ENCODE data around the gene TMEM250.

The TMEM250 gene

GRCh38 chr9:136086213-136086881 is 32.3 kb downstream of the TMEM250 start:
- CTCF ChIA-PET, result interaction anchor here (3.2 kb wide), 1 partner anchor 36 kb away, joined by 15 read pairs; no protein-coding TSS in a partner anchor
- POLR2A ChIA-PET, result no interaction called here
- no peak for TF ChIP-seq CTCF (IDR thresholded peaks at IDR 0.05; ENCODE audit: insufficient read depth, low read length, missing control alignments)

GRCh38 chr9:136085815-136086212 is 32.9 kb downstream of the TMEM250 start:
- DNase-seq (ENCODE audit: low read depth, low spot score), result no peak
- ChIA-PET CTCF (interaction anchor here (3.2 kb wide), 1 partner anchor 36 kb away, joined by 15 read pairs; no protein-coding TSS in a partner anchor), POLR2A (no interaction called here)
- H3K4me3 ChIP-seq (ENCODE audit: low read depth, low read length), result no peak overlapping the region
- no peak for TF ChIP-seq CTCF (IDR thresholded peaks at IDR 0.05; ENCODE audit: insufficient read depth, low read length, missing control alignments)

More at GRCh38 chr9:136086213-136086881, 32.3 kb downstream of the TMEM250 start:
- DNase-seq (ENCODE audit: low read depth, low spot score), result no peak
- no peak overlapping the region for H3K4me3 ChIP-seq (ENCODE audit: low read depth, low read length)

- ChIA-PET CTCF (interaction anchor here (3.2 kb wide), 1 partner anchor 38 kb away, joined by 15 read pairs; no protein-coding TSS in a partner anchor), POLR2A (no interaction called here)
- no peak overlapping the region for H3K4me3 ChIP-seq (ENCODE audit: low read depth, low read length)
- DNase-seq (ENCODE audit: low read depth, low spot score), result no peak
- no peak for TF ChIP-seq CTCF (IDR thresholded peaks at IDR 0.05; ENCODE audit: insufficient read depth, low read length, missing control alignments)
Observed at GRCh38 chr9:136084063-136084944, 34.4 kb downstream of the TMEM250 start.

- POLR2A ChIA-PET, result no interaction called here
Observed at GRCh38 chr9:136083558-136084062, 35.1 kb downstream of the TMEM250 start.

GRCh38 chr9:136082496-136083361 is 35.9 kb downstream of the TMEM250 start:
- DNase-seq (ENCODE audit: low read depth, low spot score), result no peak
- POLR2A ChIA-PET, result no interaction called here
- H3K4me3 ChIP-seq (ENCODE audit: low read depth, low read length), result no peak overlapping the region
- TF ChIP-seq CTCF (IDR thresholded peaks at IDR 0.05; ENCODE audit: insufficient read depth, low read length, missing control alignments), result no peak
- CTCF ChIA-PET, result interaction anchor here (3.6 kb wide), 1 partner anchor 39 kb away, joined by 15 read pairs; no protein-coding TSS in a partner anchor

More at GRCh38 chr9:136083558-136084062, 35.1 kb downstream of the TMEM250 start:
- TF ChIP-seq CTCF (IDR thresholded peaks at IDR 0.05; ENCODE audit: insufficient read depth, low read length, missing control alignments), result no peak
- DNase-seq (ENCODE audit: low read depth, low spot score), result no peak
- H3K4me3 ChIP-seq (ENCODE audit: low read depth, low read length), result no peak overlapping the region
- CTCF ChIA-PET, result no interaction called here

Data from AG04449 (cell line).